ENCODE measurements around the gene OTUD6A. TPM values are rescaled to one million over a fixed set of nuclear protein-coding genes. Genes with fewer than 3 reads are reported as not detected.

Gene OTUD6A
- total RNA-seq, 1 donor from 2014 or later = not detected

DNA sequence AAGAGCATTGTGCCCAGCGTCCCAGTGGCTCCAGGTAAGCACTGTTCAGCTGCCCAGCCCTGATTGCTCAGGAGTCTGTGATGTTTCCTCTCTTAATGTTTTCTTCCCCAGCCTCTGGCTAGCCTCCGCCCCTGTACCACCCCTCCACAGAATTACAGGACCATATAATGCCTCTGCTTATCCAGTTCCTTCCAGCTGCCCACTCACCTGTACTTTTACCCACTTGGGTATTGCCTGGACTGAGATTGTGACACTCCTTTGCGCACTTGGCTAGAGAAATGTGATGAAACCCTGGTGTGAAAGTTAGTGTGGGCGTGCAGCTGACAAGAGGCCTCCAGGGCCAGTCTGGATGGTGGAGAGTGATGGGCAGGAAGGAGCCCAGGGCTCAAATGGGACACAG is 12.3 kb upstream of the OTUD6A start, which contains the start of gene AWAT2:
Gene AWAT2 (minus strand): TSS at position 14 of the 400 bp plus-strand sequence. CDS start 6 bp downstream, at position 8.
- intact Hi-C loops (cut with DNase I) = no loop called here
- Histone ChIP-seq H3K4me3 (no peak within 1 kb of the TSS), H3K27ac (no peak within 1 kb of the TSS), H3K9me3 (no peaks in the 10 kb centered on the region), H3K36me3 (no peaks in the 10 kb centered on the region), H3K4me1 (no peaks in the 10 kb centered on the region), H3K27me3 (no peaks in the 10 kb centered on the region)
- ATAC-seq (peak; percentile 74), DNase-seq (no peak)
- TF ChIP-seq, protein P1, sequence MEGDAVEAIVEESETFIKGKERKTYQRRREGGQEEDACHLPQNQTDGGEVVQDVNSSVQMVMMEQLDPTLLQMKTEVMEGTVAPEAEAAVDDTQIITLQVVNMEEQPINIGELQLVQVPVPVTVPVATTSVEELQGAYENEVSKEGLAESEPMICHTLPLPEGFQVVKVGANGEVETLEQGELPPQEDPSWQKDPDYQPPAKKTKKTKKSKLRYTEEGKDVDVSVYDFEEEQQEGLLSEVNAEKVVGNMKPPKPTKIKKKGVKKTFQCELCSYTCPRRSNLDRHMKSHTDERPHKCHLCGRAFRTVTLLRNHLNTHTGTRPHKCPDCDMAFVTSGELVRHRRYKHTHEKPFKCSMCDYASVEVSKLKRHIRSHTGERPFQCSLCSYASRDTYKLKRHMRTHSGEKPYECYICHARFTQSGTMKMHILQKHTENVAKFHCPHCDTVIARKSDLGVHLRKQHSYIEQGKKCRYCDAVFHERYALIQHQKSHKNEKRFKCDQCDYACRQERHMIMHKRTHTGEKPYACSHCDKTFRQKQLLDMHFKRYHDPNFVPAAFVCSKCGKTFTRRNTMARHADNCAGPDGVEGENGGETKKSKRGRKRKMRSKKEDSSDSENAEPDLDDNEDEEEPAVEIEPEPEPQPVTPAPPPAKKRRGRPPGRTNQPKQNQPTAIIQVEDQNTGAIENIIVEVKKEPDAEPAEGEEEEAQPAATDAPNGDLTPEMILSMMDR (IDR thresholded peaks at IDR 0.05) = no peak

DNA sequence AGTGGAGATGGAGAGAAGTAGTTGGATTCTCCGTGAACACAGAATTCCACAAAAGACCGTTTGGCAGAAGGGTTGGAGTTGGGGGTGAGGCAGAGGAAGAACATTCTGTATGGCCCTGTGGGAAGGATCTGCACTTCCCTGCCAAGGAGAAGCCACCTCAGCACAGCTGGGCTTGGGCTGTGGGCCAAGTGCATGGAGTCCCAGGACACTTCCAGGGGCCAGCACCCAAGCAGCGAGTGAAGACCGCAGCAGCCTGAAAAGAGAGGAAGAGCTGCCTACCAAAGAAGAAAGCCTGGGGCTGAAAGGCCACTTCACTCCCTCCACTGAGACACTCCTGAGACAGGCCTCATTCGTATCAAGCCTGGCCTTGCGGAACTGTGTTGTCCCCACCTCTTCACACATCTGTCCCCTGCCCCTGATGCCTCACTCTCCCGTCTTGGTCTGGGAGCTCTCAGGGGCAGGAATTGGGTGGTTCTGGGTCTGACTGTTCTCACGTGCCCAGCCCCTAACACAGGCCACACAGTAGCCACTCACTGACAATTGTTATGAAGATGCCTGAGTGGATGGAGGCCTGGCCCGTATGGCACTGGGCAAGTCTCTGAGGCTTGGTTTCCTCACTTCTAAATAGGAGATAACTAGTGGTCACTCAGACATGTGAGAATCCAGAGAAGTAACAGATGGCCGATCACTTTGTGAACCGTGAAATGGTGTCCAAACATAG is 9.2 kb upstream of the OTUD6A start:
- Histone ChIP-seq H3K4me3 (no peak overlapping the region), H3K36me3 (no peaks in the 10 kb centered on the region), H3K9me3 (no peaks in the 10 kb centered on the region), H3K4me1 (no peaks in the 10 kb centered on the region), H3K27me3 (no peaks in the 10 kb centered on the region), H3K27ac (no peak overlapping the region)
- intact Hi-C loops (cut with DNase I) = no loop called here
- TF ChIP-seq, protein P1 (IDR thresholded peaks at IDR 0.05) = no peak
- DNase-seq (no peak), ATAC-seq (no peak)

DNA sequence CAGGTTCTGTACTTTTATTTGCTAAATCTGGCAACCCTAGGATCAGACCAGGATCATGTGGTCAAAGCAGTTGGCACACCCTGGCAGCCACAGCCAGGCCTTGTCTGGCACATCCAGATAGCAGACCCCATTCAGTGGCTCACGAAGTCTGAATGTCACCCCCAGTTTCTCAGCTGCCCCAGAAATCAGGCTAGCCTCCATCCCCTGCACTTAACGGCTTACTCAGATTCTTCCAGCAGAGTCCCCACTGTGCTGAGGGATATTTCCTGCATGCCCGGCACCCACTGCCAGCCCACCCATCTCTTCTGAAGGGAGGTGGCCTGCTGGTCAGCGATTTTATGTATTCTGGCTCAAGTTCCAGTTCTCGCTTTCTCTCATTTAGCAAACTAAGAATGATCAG is 7.9 kb upstream of the OTUD6A start:
- no peaks in the 10 kb centered on the region for H3K36me3 ChIP-seq
- H3K4me3 ChIP-seq = no peak overlapping the region
- no peaks in the 10 kb centered on the region for H3K4me1 ChIP-seq
- no peak overlapping the region for H3K27ac ChIP-seq
- H3K9me3 ChIP-seq = no peaks in the 10 kb centered on the region
- DNase-seq = no peak
- ATAC-seq = no peak
- TF ChIP-seq, protein P1 (IDR thresholded peaks at IDR 0.05) = no peak
- H3K27me3 ChIP-seq = no peaks in the 10 kb centered on the region
- intact Hi-C loops (cut with DNase I) = no loop called here

DNA sequence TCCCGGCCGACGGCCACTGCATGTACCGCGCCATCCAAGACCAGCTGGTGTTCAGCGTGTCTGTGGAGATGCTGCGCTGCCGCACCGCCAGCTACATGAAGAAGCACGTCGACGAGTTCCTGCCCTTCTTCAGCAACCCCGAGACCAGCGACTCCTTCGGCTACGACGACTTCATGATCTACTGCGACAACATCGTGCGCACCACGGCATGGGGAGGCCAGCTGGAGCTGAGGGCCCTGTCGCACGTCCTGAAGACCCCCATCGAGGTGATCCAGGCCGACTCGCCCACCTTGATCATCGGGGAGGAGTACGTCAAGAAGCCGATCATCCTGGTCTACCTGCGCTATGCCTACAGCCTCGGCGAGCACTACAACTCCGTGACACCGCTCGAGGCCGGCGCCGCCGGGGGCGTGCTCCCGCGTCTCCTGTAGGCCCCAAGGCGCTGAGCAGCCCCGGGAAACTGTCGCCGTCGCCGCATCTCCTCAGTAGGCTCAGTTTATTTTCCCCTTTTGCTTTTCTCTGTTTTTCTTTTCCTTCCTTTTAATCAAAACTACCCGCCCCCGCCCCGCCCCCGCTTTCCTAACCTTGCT is 799 bp downstream of the OTUD6A start:
- Histone ChIP-seq H3K27ac (no peak overlapping the region), H3K36me3 (no peaks in the 10 kb centered on the region), H3K9me3 (no peaks in the 10 kb centered on the region), H3K4me1 (no peaks in the 10 kb centered on the region), H3K27me3 (no peaks in the 10 kb centered on the region), H3K4me3 (no peak overlapping the region)
- DNase-seq (no peak), ATAC-seq (no peak)
- intact Hi-C loops (cut with DNase I) = no loop called here
- TF ChIP-seq, protein P1 (IDR thresholded peaks at IDR 0.05) = no peak

DNA sequence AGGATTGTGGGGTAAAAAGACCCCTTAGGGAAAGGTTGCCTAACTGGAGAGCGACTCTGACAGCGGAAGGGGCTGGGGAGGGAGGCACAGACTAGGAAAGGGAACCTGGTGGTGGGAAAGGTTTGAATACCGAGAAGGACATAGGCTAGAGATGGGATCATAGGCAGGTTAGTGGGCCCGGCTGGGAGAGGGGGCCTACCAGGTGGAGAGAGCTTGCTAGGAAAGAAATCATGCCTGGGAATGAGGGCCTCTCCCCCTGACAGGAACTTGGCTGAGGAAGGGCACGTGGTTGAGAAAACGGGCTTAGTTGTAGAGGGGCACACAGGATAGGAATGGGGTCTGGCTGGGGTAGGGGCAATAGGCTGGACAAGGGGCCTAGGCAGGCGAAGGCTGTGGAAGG is 4.4 kb downstream of the OTUD6A start:
- no peak for ATAC-seq
- intact Hi-C loops (cut with DNase I) = no loop called here
- no peak overlapping the region for H3K4me3 ChIP-seq
- no peak for DNase-seq
- no peaks in the 10 kb centered on the region for H3K9me3 ChIP-seq
- no peaks in the 10 kb centered on the region for H3K27me3 ChIP-seq
- H3K4me1 ChIP-seq = no peaks in the 10 kb centered on the region
- TF ChIP-seq, protein P1 (IDR thresholded peaks at IDR 0.05) = no peak
- H3K36me3 ChIP-seq = no peaks in the 10 kb centered on the region
- no peak overlapping the region for H3K27ac ChIP-seq
